HL-60 (cell line): Measurements from ENCODE around the gene ETFA.

Experiments used
- CTCF ChIP-seq: IDR thresholded peaks from one replicate; pipeline ENCODE4 v1.5.1; 2011; ENCODE audit warnings: low read length, control low read depth, inconsistent platforms; ENCODE audit not compliant: insufficient read depth
- POLR2AphosphoS5 ChIP-seq: IDR thresholded peaks from 2 replicates; pipeline ENCODE4 v1.6.1; 2012; ENCODE audit warnings: low read depth
- REST ChIP-seq: IDR thresholded peaks from 2 replicates; pipeline ENCODE4 v1.6.1; 2012; ENCODE audit warnings: low read depth; ENCODE audit not compliant: insufficient replicate concordance

- TF ChIP-seq CTCF: no peak
- TF ChIP-seq POLR2AphosphoS5: no peak
- TF ChIP-seq REST: no peak
Measured at GRCh38 chr15:76303909-76304308, 7.4 kb downstream of the ETFA start.
